Measurements from ENCODE around the gene FILIP1L. TPM values are rescaled to one million over a fixed set of nuclear protein-coding genes. Genes with fewer than 3 reads are reported as not detected.

FILIP1L gene
- total and polyA plus RNA-seq, 2 of the 13 experiments (the other 11 are each of a cell fraction or from before 2014, with no cell fraction given), result 8.1 to 187 TPM

- TF ChIP-seq POGK (CRISPR knock-in tag; conservative IDR thresholded peaks at IDR 0.05) (no peak), RFXAP (CRISPR knock-in tag; IDR thresholded peaks at IDR 0.05; ENCODE audit: borderline replicate concordance) (no peak), MXD1 (CRISPR knock-in tag; IDR thresholded peaks at IDR 0.05) (no peak), ZNF605 (CRISPR knock-in tag; IDR thresholded peaks at IDR 0.05) (no peak), ZFYVE20 (CRISPR knock-in tag; IDR thresholded peaks at IDR 0.05; ENCODE audit: borderline replicate concordance, low read depth) (no peak), TFE3 (CRISPR knock-in tag; IDR thresholded peaks at IDR 0.05) (no peak), NFKB2 (CRISPR knock-in tag; IDR thresholded peaks at IDR 0.05; ENCODE audit: borderline replicate concordance) (no peak), ZXDC (CRISPR knock-in tag; IDR thresholded peaks at IDR 0.05) (no peak), SIN3B (IDR thresholded peaks at IDR 0.05; ENCODE audit: low read length) (no peak), ZSCAN12 (CRISPR knock-in tag; IDR thresholded peaks at IDR 0.05) (no peak), ZSCAN31 (CRISPR knock-in tag; IDR thresholded peaks at IDR 0.05; ENCODE audit: low read depth) (no peak), STAG1 (CRISPR knock-in tag; IDR thresholded peaks at IDR 0.05) (no peak), REL (CRISPR knock-in tag; conservative IDR thresholded peaks at IDR 0.05) (no peak), CCAR2 (optimal IDR thresholded peaks at IDR 0.05; ENCODE audit: low read depth, low read length) (no peak), EHMT2 (IDR thresholded peaks at IDR 0.05; ENCODE audit: borderline replicate concordance, low read depth, low read length) (no peak), ZBED4 (CRISPR knock-in tag; IDR thresholded peaks at IDR 0.05; ENCODE audit: borderline replicate concordance) (no peak)
Observed at GRCh38 chr3:99895703-99896441, 218.4 kb downstream of the FILIP1L start (continued).

All from HepG2 (cell line).